Activated CD4-positive, alpha-beta T cell treated with anti-CD3 and anti-CD28 coated beads, Interleukin-2, Interleukin-4, amounts not matched to agents 100 ng/mL and 50 ng/mL, durations not matched to agents 16 hours and 8 hours (primary cell): ENCODE measurements around the gene FANCD2.
A peak's percentile ranks its signal among the peaks of the same experiment; 100 is the strongest.
"Not testable (repeated sequence)": the region's sequence is repeated elsewhere in the genome, so short reads cannot be mapped to it uniquely, and the experiment has no call there.

Experiments
- DNase-seq: peaks from one replicate; pipeline ENCODE4 v3.0.0-alpha.2; 2020; ENCODE audit warnings: low spot score

Gene FANCD2

DNA sequence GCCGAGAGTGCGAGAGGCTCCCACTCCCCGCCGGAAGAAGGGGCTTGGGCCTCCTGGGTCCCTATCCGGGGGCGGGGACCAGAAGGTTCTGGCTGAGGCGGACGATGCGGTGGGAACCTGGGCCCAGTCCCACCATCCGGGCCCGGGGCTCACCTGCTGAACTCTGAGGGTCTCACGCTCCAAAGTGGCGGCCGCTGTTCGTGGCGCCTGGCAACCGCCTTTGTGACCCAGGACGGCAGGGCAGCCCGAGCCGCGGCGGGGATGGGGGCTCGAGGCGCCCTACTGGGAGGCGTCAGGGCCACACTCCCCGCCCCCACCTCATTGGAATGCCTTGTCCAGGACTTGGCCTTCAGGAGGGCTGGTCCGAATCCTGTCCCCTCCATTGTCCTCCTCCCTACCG, 81.9 kb downstream of the FANCD2 start, which contains the start of gene FANCD2OS:
TSS of gene FANCD2OS (minus strand) at position 165 of the 400 bp plus-strand sequence. CDS start 3,481 bp downstream, outside the sequence.
- DNase-seq = no peak

GRCh38 chr3:10115326-10116137, 89.3 kb downstream of the FANCD2 start, which contains the start of gene BRK1:
Gene BRK1, plus strand, starts transcription at chr3:10115675. Its CDS starts 27 bp downstream, at chr3:10115702.
- DNase-seq = peak; percentile 96

GRCh38 chr3:10116138-10116460, 89.9 kb downstream of the FANCD2 start:
- peak; percentile 22 for DNase-seq

- no peak for DNase-seq
Measured at GRCh38 chr3:10116928-10117327, 90.7 kb downstream of the FANCD2 start.

GRCh38 chr3:10119376-10119775, 93.1 kb downstream of the FANCD2 start:
- DNase-seq = no peak

- no peak for DNase-seq
Measured at GRCh38 chr3:10121064-10121463, 94.8 kb downstream of the FANCD2 start.

- DNase-seq = no peak
Measured at GRCh38 chr3:10122724-10123123, 96.5 kb downstream of the FANCD2 start.

DNA sequence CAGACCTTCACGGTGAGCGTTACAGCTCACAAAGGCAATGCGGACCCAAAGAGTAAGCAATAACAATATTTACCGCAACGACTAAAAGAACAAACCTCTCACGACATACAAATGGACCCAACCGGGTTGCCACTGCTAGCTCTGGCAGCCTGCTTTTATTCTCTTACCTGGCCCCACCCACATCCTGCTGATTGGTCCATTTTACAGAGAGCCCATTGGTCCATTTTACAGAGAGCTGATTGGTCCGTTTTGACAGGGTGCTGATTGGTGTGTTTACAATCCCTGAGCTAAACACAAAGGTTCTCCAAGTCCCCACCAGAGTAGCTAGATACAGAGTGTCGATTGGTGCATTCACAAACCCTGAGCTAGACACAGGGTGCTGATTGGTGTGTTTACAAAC, 109.6 kb downstream of the FANCD2 start:
- DNase-seq = not testable (repeated sequence)

DNA sequence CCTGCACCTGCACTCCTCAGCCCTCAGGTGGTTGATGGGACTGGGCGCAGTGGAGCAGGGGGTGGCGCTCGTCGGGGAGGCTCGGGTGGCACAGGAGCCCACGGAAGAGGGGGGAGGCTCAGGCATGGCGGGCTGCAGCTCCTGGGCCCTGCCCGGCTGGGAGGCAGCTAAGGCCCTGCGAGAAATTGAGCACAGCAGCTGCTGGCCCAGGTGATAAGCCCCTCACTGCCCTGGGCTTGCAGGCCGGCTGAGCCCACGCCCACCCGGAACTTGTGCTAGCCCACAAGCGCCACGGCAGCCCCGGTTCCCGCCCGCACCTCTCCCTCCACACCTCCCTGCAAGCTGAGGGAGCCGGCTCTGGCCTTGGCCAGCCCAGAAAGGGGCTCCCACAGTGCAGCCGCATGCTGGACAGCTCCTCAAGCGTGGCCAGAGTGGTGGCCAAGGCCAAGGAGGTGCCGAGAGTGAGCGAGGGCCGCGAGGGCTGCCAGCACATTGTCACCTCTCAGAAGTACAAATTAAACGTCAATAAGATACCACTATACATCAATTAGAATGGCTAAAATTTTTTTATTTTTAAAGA, 110.3 kb downstream of the FANCD2 start:
- DNase-seq = no peak

- no peak for DNase-seq
Measured at GRCh38 chr3:10137178-10137577, 110.9 kb downstream of the FANCD2 start.

DNA sequence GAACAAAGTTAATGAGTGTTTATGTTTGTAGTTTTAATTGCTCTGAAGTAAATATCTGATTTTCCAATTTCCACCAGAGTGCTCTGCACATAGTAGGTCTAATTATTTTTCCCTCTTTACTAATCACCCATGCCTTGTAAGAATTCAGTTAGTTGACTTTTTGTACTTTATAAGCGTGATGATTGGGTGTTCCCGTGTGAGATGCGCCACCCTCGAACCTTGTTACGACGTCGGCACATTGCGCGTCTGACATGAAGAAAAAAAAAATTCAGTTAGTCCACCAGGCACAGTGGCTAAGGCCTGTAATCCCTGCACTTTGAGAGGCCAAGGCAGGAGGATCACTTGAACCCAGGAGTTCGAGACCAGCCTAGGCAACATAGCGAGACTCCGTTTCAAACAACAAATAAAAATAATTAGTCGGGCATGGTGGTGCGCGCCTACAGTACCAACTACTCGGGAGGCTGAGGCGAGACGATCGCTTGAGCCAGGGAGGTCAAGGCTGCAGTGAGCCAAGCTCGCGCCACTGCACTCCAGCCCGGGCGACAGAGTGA, 114.8 kb downstream of the FANCD2 start:
- no peak for DNase-seq

DNA sequence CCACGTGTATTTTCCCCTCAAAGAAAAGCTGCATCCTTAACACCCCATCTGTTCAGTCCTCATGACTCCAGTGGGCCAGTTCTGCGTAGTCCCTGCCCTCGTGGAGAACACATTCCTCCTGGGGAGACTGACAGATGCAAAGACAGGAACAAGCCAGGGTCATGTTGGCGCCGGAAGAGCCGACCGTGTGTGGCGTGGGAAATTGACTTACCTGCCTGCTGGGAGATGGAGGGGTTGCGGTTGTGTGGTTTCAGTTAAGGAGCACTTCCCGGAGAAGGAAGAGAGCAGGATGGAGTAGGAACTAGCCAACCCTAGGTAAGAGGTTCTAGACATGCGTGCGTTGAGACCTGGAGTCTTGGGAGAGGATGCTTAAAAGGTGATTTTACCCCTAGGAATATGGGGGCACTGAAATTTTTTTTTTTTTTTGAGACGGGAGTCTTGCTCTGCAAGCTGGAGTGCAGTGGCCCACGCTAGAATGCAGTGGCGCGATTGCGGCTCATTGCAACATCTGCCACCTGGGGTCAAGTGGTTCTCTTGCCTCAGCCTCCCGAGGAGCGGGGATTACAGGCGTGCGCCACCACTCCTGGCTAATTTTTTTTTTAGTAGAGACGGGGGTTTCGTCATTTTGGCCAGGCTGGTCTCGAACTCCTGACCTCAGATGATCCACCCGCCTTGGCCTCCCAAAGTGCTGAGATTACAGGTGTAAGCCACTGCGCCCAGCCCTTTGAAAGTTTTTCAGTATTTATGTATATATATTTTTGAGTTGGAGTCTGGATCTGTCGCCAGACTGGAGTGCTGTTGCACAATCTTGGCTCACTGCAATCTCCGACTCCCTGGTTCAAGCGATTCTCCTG, 116.7 kb downstream of the FANCD2 start:
- peak; percentile 38 for DNase-seq

DNA sequence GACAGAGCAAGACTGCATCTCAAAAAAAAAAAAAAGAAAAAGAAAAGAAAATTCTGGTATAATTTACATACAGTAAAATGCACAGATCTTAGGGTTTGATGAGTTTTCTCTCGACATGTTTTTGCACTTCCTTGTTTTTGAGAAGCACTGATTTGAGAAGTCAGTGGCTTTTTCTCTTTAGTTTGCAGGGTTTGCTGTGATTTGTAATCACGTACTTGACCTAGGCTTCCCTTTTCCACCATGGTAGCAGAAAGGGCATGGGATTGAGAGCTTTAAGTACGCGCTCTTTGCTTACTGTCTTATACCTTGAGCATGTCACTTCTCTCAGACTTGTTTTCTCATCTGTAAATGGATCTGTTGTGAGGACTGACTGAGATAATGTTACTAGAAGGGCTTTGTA, 119.4 kb downstream of the FANCD2 start:
- DNase-seq = no peak

DNA sequence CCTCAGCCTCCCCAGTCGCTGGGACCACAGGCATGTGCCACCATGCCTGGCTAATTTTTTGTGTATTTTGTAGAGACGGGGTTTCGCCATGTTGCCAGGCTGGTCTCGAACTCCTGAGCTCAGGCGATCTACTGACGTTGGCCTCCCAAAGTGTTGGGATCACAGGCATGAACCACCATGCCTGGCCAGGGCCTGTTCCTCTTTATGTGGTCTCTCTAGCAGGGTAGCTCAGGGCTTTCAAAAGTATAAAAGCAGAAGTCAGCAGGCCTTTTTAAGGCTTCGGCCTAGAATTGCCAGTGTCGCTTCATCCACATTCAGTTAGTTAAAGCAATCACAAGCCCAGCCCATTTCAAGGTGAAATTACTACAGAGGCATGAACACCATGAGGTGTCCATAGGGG, 123.0 kb downstream of the FANCD2 start:
- DNase-seq = no peak

DNA sequence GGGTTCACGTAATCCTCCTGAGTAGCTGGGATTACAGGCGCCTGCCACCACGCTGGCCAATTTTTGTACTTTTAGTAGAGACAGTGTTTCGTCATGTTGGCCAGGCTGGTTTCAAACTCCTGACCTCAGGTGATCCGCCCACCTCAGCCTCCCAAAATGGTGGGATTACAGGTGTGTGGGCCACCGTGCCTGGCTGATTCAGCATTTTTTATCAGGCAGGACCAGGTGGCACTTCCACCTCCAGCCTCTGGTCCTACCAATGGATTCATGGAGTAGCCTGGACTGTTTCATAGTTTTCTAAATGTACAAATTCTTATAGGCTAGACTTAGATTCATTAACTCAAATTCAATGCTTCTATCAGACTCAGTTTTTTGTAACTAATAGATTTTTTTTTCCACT, 124.8 kb downstream of the FANCD2 start:
- DNase-seq = no peak
